ENCODE measurements around the gene MYO1E.

DNA sequence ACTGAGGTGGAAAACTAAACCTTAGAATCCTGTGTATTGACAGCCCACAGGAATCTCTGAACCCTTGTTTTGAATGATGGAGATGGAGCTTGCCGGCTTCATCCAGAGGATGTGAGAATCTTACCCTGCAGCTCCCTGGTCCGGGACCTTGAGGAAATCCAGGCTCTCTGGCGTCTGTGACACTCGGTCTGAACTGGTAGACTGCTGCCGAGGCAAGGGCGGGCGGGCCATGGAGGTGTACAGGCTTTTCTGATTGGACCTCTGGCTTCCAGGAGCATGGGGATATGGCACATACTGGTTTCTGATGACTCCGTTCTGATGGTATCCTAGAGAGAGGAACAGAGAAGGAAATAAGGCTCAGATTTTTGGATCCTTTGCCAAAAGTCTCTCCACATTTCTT, 219.2 kb downstream of the MYO1E start:
- TF ChIP-seq EP300 (IDR thresholded peaks at IDR 0.05) (no peak), POLR2AphosphoS5 (IDR thresholded peaks at IDR 0.05) (no peak), POLR2A (IDR thresholded peaks at IDR 0.05) (no peak)
- TF ChIP-seq, protein P1, sequence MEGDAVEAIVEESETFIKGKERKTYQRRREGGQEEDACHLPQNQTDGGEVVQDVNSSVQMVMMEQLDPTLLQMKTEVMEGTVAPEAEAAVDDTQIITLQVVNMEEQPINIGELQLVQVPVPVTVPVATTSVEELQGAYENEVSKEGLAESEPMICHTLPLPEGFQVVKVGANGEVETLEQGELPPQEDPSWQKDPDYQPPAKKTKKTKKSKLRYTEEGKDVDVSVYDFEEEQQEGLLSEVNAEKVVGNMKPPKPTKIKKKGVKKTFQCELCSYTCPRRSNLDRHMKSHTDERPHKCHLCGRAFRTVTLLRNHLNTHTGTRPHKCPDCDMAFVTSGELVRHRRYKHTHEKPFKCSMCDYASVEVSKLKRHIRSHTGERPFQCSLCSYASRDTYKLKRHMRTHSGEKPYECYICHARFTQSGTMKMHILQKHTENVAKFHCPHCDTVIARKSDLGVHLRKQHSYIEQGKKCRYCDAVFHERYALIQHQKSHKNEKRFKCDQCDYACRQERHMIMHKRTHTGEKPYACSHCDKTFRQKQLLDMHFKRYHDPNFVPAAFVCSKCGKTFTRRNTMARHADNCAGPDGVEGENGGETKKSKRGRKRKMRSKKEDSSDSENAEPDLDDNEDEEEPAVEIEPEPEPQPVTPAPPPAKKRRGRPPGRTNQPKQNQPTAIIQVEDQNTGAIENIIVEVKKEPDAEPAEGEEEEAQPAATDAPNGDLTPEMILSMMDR (IDR thresholded peaks at IDR 0.05): no peak

All from gastroesophageal sphincter (tissue), 3 donors.